Stomach (tissue), 8 donors: ENCODE results near the gene KISS1R. TPM values are rescaled to one million over a fixed set of nuclear protein-coding genes. Genes with fewer than 3 reads are reported as not detected.

Experiments used
- polyA plus RNA-seq, 3 donors: library from polyadenylated mRNA; stranded (reverse); fragments of 200-250 nt; gene quantifications; one replicate each; pipeline ENCODE4 v1.2.3, GENCODE V29; 2013
- small RNA-seq, 4 donors: library from RNA; depleted of rRNA; stranded (forward); fragments of <200 nt; gene quantifications; one replicate each; pipeline ENCODE3, GENCODE V24; 2016
- total RNA-seq, 5 donors: library from RNA; depleted of rRNA; stranded (reverse); fragments of >200 nt; gene quantifications; one replicate each; pipeline versions ENCODE4 v1.1.0 to v1.2.3, GENCODE V29; 2014 to 2016
- donor health status: healthy with polysubstance abuse.
- donor health status: Bipolar disorder and iron deficiency.
- donor health status: healthy.

The KISS1R gene
- total and polyA plus RNA-seq, 8 donors: not detected

Small RNA genes within 50 kb of the gene (small RNA-seq; reads per million reads assigned to genes)
- 0 reads per million in 4 donors for gene RNU6-9

Other genes starting within 250 kb of the KISS1R start
- 100 to 1,000 TPM in 1 of 5 donors, 10 to 100 TPM in 4; 12.3 to 136 (median 62.9) TPM for gene FSTL3, start 240.9 kb upstream of the KISS1R start, total RNA-seq
- gene FSTL3, start 240.9 kb upstream of the KISS1R start, polyA plus RNA-seq: 10 to 100 TPM; 12.5 to 32.8 (median 20.7) TPM
- gene PRSS57, start 221.9 kb upstream of the KISS1R start, total RNA-seq: not detected
- not detected for gene PRSS57, start 221.9 kb upstream of the KISS1R start, polyA plus RNA-seq
- gene PALM, start 208.4 kb upstream of the KISS1R start, total RNA-seq: 10 to 100 TPM; 12.1 to 88.9 (median 17.5) TPM
- 10 to 100 TPM in 2 of 3 donors, 1 to 10 TPM in 1; 9.8 to 14.8 (median 12.0) TPM for gene PALM, start 208.4 kb upstream of the KISS1R start, polyA plus RNA-seq
- 100 to 1,000 TPM in 1 of 5 donors, 10 to 100 TPM in 3, 1 to 10 TPM in 1; 5.3 to 149 (median 27.7) TPM for gene MISP, start 166.2 kb upstream of the KISS1R start, total RNA-seq
- gene MISP, start 166.2 kb upstream of the KISS1R start, polyA plus RNA-seq: 10 to 100 TPM in 2 of 3 donors, 1 to 10 TPM in 1; 2.1 to 12.9 (median 12.5) TPM
- gene PTBP1, start 119.9 kb upstream of the KISS1R start, total RNA-seq: 100 to 1,000 TPM in 4 of 5 donors, 10 to 100 TPM in 1; 92.9 to 539 (median 173) TPM
- 10 to 100 TPM; 74.8 to 80.9 (median 74.8) TPM for gene PTBP1, start 119.9 kb upstream of the KISS1R start, polyA plus RNA-seq
- gene PLPPR3, start 95.4 kb upstream of the KISS1R start, total RNA-seq: under 1 TPM in 1 of 5 donors, not detected in 4; 0.55 TPM
- gene PLPPR3, start 95.4 kb upstream of the KISS1R start, polyA plus RNA-seq: under 1 TPM in 1 of 3 donors, not detected in 2; 0.46 TPM
- gene AZU1, start 89.5 kb upstream of the KISS1R start, total RNA-seq: under 1 TPM in 1 of 5 donors, not detected in 4; 0.55 TPM
- gene AZU1, start 89.5 kb upstream of the KISS1R start, polyA plus RNA-seq: 1 to 10 TPM in 1 of 3 donors, under 1 TPM in 2; 0.53 to 1.5 (median 1.00) TPM
- gene PRTN3, start 76.3 kb upstream of the KISS1R start, total RNA-seq: 1 to 10 TPM in 1 of 5 donors, not detected in 4; 2.6 TPM
- gene PRTN3, start 76.3 kb upstream of the KISS1R start, polyA plus RNA-seq: under 1 TPM in 1 of 3 donors, not detected in 2; 0.15 TPM
- 10 to 100 TPM in 1 of 5 donors, 1 to 10 TPM in 1, not detected in 3; 2.9 to 10.5 TPM for gene ELANE, start 65.0 kb upstream of the KISS1R start, total RNA-seq
- 1 to 10 TPM in 2 of 3 donors, not detected in 1; 1.1 to 3.4 TPM for gene ELANE, start 65.0 kb upstream of the KISS1R start, polyA plus RNA-seq
- gene CFD, start 57.7 kb upstream of the KISS1R start, total RNA-seq: 1,000 to 10,000 TPM in 1 of 5 donors, 100 to 1,000 TPM in 3, 10 to 100 TPM in 1; 36.6 to 1,275 (median 118) TPM
- 100 to 1,000 TPM in 2 of 3 donors, 10 to 100 TPM in 1; 48.7 to 204 (median 140) TPM for gene CFD, start 57.7 kb upstream of the KISS1R start, polyA plus RNA-seq
- gene MED16, start 24.1 kb upstream of the KISS1R start, total RNA-seq: 100 to 1,000 TPM in 2 of 5 donors, 10 to 100 TPM in 3; 16.7 to 126 (median 82.1) TPM
- gene MED16, start 24.1 kb upstream of the KISS1R start, polyA plus RNA-seq: 10 to 100 TPM; 49.0 to 74.0 (median 54.7) TPM
- gene RNU6-9, start 23.8 kb upstream of the KISS1R start, total RNA-seq: not detected
- not detected for gene RNU6-9, start 23.8 kb upstream of the KISS1R start, polyA plus RNA-seq
- gene R3HDM4, start 4.1 kb upstream of the KISS1R start, total RNA-seq: 10 to 100 TPM in 3 of 5 donors, 1 to 10 TPM in 2; 5.8 to 62.0 (median 29.7) TPM
- 10 to 100 TPM; 47.1 to 63.8 (median 60.0) TPM for gene R3HDM4, start 4.1 kb upstream of the KISS1R start, polyA plus RNA-seq
- 10 to 100 TPM in 2 of 5 donors, 1 to 10 TPM in 2, not detected in 1; 1.8 to 23.5 (median 8.6) TPM for gene ARID3A, start 8.7 kb downstream of the KISS1R start, total RNA-seq
- 1 to 10 TPM; 1.1 to 4.3 (median 2.1) TPM for gene ARID3A, start 8.7 kb downstream of the KISS1R start, polyA plus RNA-seq
- 100 to 1,000 TPM in 2 of 5 donors, 10 to 100 TPM in 3; 19.1 to 410 (median 67.7) TPM for gene WDR18, start 67.0 kb downstream of the KISS1R start, total RNA-seq
- 10 to 100 TPM; 44.4 to 81.3 (median 51.9) TPM for gene WDR18, start 67.0 kb downstream of the KISS1R start, polyA plus RNA-seq
- not detected for gene GRIN3B, start 83.1 kb downstream of the KISS1R start, total RNA-seq
- under 1 TPM in 1 of 3 donors, not detected in 2; 0.03 TPM for gene GRIN3B, start 83.1 kb downstream of the KISS1R start, polyA plus RNA-seq
- gene TMEM259, start 103.8 kb downstream of the KISS1R start, total RNA-seq: 100 to 1,000 TPM in 4 of 5 donors, 10 to 100 TPM in 1; 59.7 to 536 (median 338) TPM
- gene TMEM259, start 103.8 kb downstream of the KISS1R start, polyA plus RNA-seq: 100 to 1,000 TPM in 1 of 3 donors, 10 to 100 TPM in 2; 60.5 to 199 (median 89.2) TPM
- gene RNU6-2, start 104.2 kb downstream of the KISS1R start, total RNA-seq: not detected
- gene RNU6-2, start 104.2 kb downstream of the KISS1R start, polyA plus RNA-seq: not detected
- gene CNN2, start 109.3 kb downstream of the KISS1R start, total RNA-seq: 10 to 100 TPM in 4 of 5 donors, 1 to 10 TPM in 1; 7.0 to 98.5 (median 56.4) TPM
- 10 to 100 TPM; 85.1 to 93.9 (median 91.8) TPM for gene CNN2, start 109.3 kb downstream of the KISS1R start, polyA plus RNA-seq
- gene ABCA7, start 122.8 kb downstream of the KISS1R start, total RNA-seq: 100 to 1,000 TPM in 1 of 5 donors, 10 to 100 TPM in 3, 1 to 10 TPM in 1; 5.1 to 144 (median 38.8) TPM
- gene ABCA7, start 122.8 kb downstream of the KISS1R start, polyA plus RNA-seq: 10 to 100 TPM; 14.2 to 31.6 (median 22.0) TPM
- gene ARHGAP45, start 149.8 kb downstream of the KISS1R start, total RNA-seq: 100 to 1,000 TPM in 1 of 5 donors, 10 to 100 TPM in 4; 14.3 to 211 (median 22.3) TPM
- 10 to 100 TPM; 12.2 to 15.4 (median 14.0) TPM for gene ARHGAP45, start 149.8 kb downstream of the KISS1R start, polyA plus RNA-seq
- 100 to 1,000 TPM in 1 of 5 donors, 10 to 100 TPM in 4; 24.5 to 361 (median 40.6) TPM for gene POLR2E, start 178.0 kb downstream of the KISS1R start, total RNA-seq
- gene POLR2E, start 178.0 kb downstream of the KISS1R start, polyA plus RNA-seq: 100 to 1,000 TPM; 109 to 128 (median 123) TPM
- gene GPX4, start 186.7 kb downstream of the KISS1R start, total RNA-seq: 100 to 1,000 TPM in 4 of 5 donors, 10 to 100 TPM in 1; 90.0 to 710 (median 158) TPM
- gene GPX4, start 186.7 kb downstream of the KISS1R start, polyA plus RNA-seq: 100 to 1,000 TPM; 433 to 532 (median 509) TPM